HG02852 (cell line): ENCODE data around the gene FOXD1.

Experiments used
- ATAC-seq: cut with Tn5 transposase; IDR thresholded peaks from one replicate; pipeline ENCODE4 v1.9.1; 2021; ENCODE audit warnings: mild to moderate bottlenecking, moderate library complexity; ENCODE audit not compliant: unreplicated experiment

Gene FOXD1

DNA sequence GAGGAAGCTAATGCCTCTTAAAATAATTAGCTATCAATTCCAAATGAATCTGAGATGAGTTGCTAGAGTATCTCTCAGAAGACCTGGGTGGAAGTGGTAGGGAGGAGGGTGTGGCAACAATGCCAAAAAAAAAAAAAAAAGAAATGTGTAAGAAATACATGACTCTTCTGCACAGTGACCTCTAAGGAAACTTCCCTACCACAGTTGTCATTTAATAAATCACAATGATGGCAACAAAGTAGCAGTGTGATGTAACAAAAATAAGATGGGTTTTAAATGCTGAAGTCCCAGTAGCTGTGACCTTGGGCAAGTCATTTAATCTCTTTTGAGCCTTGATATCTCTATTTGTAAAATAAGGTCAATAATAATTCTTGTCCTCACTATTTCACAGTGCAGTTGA lies 7.2 kb downstream of the FOXD1 start:
- ATAC-seq: no peak

DNA sequence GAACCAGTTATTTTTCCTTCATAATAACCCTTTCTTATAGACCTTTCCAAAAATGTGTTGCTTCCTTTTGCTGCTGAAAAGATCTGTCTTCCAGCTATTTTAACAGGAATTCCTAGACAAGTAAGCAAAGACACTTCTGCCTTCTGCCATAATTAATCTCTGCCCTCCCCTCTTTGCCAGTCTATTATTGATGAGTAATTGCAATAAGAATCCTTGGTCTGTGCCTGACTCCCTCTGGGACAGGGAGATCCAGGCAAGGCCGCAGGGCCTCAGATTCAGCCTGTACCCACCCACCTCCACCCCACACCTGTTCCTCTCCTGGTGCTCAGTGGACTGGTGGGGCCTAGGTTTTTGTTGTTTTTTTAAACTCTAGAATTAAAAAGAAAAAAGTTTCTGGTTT lies 8.3 kb downstream of the FOXD1 start:
- ATAC-seq: no peak

DNA sequence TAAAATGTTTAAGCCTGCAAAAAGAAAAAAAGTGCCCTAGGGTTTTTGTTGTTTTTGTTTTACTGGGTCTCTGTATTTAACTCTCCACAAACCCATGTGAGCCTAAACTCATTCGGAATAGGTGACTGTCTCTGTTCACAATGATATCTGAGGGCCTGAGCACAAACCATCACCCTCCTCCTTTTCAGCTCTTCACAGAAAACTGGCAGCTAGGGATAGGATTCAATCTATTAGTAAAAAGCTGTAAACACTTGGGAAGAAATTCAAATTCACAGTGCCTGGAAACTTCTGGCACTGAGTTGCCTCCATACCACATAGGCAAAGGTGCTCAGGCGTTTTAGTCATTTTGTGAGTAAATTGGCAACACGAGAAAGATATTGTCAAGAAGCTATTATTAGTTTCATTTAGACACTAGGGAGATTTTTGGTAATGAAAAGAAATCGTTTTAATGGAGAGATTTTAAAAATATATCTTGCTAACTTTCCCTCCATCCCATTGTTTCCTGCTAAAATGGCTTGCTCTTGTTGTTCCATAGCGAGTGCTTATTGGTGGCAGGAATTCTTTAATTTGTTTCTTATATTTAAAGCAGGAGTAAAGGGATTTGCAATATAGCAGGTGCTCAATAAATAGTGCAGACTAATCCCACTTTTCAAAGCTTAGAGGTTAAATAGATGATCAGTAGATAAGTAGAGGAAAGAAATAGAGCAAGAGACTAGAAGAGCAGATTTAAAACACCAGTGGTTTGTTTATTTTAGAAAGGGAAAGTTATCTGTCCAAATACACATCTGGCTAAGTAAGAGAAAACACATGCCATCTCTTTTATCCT lies 9.7 kb downstream of the FOXD1 start:
- ATAC-seq: no peak

DNA sequence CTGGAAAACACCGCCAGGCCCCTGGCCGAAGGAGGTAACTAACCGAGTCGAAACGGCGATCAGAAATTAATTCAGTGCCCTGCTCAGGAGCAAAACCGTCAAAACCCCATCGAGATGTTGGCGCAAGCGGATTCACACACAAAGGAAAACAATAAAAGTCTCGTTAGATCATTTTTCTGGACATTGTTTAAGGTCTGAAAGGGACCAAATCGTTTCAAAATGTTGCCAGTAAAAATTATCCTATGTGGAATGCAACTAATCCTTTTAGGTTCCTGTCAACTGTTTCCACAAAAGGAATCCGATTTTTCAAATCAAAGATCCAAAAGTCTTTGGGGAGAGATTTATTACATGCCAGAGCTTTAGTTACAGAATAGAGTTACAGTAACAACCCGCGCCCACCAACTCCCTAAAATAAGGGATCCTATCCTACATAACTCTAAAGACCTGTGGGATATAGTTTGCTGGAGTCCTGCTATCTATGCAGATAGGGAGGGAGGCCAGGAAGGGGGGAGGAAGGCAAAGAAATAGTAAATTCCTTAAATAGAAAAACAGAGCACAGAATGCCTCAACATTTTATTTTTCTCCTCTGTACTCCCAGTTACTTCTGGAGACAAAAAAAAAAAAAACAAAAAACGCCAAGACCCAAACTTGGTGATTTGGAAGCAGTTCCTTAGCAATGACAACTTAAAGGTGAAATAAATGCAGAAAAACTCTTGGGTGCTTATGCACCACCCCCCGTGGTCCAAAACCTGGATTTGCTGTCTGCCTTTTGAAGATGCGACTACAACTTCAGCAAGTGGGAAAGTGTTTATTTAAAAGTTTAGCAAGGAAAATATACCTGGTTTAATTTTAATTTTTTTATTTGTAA lies 10.6 kb downstream of the FOXD1 start:
- ATAC-seq: no peak

DNA sequence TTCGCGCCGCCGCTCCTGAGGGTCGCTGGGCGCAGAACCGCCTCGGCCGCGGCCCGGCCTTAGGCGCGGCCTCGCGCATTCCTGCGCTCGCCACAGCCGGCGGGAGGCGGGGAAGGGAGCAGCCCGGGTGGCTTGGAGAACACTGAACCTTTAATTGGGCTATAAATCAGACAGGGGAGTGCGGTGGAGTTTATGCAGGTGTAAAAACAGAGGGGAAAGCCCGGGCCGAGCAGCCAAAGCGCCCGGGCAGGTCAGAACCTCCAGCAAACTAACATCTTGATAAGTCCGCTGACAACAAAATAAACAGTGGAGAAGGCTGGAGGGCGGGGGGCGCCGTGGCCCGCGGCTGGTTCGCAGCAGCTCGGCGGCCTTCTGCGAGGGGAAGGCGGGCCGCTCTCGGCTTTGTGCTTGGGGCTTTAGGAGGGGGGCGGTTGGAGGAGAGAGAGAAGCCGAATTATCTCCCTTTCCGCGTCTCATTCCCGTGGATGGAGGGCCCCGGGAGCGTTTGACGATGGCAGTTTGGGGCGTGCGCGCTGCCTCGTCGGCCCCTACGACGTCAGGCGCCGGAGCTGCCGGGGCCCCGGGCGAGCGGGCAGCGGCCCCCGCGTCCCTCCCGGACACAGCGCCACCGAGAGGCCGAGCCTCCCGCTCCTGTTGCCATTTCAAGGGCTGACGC lies 11.3 kb downstream of the FOXD1 start:
- no peak for ATAC-seq

DNA sequence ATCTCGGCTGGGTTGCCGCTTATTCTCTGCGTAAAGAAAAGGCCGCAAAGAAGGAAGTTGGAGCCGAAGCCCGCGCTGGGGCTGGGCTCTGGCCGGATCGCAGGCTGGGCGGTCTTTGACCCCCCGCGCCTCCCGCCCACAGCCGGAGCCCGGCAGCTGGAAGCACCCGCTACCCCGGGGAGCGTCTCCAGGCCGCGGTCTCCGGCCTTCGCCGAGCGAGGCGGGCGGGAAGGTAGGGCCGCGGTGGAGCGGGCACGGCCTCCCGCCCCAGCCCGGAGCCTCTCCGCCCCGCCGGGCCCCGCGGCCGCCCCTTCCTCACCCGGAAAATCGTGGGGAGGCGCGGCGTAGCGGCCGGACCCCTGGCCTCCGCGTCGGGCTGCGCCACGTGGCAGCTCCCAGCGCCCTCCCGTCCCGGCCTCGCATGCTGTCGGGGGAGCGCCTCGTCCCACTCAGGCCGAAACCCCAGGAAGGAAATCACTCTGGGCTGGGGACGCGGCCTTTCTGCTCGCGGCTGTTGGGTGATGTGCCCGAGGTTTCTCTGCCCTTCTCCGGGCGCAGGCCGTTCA lies 12.0 kb downstream of the FOXD1 start:
- no peak for ATAC-seq

DNA sequence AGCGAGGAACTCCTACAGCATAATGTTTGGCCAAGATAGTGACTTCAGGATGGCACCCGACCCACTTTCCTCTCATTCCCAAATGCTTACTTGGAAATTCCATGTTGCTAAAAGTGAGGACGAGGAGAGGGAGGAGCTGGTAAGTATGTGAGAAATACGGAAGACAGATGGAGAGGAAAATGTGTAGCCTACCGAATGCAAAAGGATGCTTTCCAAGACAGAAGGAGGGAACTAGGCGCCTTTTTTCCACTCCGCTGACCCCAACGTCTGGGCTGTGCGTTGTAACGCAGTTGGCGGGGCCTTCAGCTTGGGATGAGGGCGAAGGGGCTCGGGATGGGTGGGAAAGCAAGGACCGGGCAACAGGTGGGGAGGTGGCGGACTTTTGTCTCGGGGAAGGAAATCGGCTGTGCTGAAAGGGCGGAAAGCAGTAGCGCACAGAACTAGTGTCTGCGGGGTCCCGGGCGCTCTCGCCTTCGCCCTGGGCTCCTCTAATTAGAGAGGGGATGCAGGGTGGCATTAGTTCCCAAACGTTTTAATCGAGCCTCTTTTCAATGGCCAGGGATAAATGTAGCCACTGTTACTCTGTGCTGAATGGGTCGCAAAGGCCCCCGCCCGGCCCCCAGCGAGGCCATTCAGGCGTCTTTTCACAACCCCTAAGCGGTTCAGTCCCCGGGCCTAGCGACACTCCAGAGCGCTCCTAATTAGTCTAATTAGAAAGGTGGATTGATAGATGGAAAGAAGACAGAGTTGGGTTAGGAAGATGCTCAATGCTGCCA lies 12.6 kb downstream of the FOXD1 start:
- ATAC-seq: no peak

DNA sequence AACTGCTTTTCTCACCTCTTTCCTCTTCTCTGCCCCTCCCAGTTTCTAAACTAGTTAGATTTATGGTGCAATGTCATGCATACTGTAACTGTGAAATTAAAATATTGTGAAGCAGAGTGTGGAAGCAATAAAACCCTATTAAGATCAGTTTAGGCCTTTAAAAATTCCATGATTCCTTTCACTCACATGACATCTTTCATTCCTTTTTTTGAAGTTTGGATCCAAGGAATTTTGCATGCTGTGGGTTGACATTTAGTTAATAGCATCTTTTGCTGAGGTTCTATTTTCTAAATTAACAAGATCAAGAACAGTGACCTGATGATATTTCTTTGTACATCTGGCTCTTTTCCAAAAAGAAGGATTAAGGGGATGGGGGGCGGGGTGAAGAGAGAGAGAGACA lies 13.7 kb downstream of the FOXD1 start:
- ATAC-seq: no peak

DNA sequence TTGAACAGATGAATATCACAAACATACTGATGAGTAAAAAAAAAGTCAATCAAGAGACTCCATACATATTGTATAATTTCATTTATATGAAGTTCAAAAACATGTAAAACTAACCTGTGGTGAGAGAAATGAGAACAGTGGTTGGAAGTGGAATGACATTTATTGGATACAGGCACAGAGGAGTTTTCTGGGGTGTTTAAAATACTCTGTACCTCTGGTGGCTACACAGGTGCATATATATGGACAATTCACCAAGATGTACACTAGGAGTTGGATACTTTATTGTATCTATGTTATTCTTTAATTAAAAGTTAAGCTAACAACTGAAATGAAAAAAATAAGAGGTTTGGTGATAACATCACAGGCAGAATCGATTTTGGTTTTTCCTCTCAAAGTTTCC lies 14.1 kb downstream of the FOXD1 start:
- ATAC-seq: no peak

DNA sequence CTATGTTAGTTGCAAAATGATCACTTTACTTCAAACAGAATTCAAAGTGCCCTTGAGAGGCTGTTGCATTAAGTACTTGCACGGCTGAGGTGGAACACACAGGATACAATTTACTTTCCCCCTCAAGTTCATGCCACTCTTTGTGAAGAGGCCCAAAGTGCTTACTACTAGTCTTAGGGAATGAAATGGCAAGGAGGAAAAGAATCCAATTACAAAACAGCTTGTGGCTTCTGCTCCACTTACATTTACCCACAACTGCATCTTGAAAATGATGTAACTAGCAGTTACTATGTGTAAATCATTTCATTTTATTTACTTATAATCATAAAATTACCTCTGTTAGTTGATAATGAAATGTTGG lies 14.6 kb downstream of the FOXD1 start:
- no peak for ATAC-seq

DNA sequence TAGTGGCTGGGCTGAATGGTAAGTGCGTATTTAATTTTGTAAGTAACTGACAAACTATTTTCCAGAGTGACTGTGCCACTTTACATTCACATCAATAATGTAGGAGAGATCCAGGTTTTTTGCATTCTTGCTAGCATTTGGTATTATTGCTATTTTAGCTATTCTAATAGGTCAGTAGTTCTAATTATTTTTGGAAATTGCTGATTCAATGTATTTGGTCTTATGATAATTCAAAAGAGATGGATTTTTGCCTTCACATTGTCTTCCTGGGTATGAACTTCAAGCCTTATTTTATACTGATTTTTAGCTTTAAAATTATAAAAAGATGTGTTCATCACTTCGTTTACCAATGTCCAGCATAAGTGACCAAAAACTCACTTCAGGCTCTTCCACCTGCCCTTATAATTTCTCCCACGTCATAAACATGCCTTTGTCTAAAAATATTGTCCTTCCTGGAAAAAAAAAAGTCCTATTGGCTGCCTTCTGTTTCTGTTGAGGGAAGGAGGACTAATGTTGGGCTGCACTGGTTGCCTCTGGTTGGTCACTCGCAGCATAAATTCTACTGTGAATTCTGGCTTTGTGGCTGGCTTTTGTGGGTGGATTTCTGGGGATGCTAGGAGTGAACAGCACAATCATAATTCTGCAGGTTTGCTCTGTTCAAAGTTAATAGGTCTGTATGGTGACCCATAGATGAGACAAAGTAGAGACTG lies 15.2 kb downstream of the FOXD1 start:
- no peak for ATAC-seq

DNA sequence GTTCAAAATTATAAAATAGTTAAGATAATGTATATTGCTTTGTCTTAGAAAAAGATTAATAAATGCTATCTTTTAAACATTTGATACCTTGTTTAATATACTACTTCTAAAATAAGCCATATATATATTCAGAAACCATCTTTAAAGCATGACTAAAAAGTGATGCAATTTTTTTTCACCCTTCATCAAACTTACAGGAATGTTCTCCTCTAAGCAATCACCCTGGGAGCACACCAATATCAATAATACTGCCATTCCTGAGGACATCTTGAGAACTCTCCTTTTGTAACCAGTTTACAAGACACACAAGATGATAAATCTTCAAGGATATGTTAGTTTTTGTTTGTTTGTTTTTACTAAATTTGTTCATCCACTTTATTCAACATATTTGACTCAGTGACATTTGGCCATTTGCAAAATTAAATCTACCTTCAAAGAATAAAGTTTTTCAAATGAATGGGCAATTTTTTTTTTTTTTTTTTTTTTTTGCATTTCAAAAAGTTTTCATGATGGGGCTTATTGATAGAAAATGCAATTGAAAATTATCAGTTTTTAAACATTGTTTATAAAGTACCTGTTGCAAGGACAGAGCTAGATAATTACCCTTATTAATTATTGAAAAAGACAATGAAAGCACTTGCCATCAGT lies 17.2 kb downstream of the FOXD1 start:
- no peak for ATAC-seq

DNA sequence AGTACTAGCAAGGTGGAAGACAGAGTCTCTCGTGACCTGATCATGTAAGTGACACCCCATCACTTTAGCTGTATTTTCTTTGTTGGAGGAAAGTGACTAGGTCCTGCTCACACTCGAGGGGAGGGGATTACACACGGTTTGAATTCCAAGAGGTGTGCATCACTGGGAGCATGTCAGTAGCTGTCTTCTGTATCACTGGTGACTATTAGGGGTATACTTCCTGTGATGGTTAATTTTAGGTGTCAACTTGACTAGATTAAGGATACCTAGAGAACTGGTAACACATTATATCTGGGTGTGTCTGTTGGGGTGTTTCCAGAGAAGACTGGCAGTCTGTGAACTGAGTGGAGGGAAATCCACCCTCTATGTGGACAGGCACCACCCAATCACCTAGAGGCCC lies 22.5 kb downstream of the FOXD1 start:
- ATAC-seq: no peak

DNA sequence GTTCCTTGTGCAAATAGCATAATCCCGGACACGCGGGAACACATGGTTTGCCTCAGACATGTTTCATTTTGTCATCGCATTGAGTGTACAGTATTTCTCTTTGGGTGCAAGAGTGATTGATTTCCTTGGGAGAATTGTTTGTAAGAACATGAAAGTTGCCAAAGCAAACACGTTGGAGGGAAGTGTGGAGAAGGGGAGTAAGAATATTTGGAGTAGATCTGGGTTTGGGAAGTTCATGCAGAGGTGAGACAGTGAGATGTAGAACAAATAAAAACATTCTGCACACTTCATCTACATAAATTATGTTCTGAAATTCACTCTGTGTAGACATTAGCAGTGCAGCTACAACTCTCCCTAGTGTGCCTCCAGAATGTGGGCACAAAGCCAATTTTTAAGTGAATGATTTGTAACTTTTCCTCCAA lies 24.0 kb downstream of the FOXD1 start:
- ATAC-seq: no peak

DNA sequence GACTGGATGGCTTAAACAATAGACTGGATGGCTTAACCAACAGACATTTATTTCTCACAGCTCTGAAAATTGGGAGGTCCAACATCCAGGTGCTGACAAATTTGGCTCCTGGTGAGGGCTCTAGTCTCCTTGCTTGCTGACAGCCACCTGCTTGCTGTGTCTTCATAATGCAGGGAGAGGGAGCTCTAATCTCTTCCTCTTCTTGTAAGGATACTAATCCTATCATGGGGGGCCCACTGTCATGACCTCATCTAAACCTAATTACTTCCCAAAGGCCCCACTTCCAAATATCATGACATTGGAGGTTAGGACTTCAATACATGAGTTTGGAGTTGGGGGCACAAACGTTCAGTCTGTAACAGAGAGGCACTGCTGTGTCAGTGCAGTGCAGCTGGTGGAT lies 26.4 kb downstream of the FOXD1 start:
- ATAC-seq: no peak

DNA sequence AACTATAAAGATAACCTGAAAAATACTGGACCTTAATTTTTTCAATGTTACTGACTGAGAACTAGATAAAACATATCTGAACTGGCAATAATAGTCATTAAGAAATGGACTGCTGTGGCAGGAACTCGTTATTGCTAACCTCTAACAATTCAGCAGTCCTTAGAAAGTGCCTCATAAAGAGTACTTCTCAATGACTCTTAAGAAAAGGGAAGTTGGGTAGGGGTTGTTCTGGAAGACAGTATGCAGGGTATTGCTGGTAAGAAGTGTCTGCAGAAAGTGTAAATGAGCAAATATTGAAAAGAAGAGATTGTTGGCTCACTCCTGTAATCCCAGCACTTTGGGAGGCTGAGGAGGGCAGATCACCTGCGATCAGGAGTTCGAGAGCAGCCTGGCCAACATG lies 27.9 kb downstream of the FOXD1 start:
- no peak for ATAC-seq

DNA sequence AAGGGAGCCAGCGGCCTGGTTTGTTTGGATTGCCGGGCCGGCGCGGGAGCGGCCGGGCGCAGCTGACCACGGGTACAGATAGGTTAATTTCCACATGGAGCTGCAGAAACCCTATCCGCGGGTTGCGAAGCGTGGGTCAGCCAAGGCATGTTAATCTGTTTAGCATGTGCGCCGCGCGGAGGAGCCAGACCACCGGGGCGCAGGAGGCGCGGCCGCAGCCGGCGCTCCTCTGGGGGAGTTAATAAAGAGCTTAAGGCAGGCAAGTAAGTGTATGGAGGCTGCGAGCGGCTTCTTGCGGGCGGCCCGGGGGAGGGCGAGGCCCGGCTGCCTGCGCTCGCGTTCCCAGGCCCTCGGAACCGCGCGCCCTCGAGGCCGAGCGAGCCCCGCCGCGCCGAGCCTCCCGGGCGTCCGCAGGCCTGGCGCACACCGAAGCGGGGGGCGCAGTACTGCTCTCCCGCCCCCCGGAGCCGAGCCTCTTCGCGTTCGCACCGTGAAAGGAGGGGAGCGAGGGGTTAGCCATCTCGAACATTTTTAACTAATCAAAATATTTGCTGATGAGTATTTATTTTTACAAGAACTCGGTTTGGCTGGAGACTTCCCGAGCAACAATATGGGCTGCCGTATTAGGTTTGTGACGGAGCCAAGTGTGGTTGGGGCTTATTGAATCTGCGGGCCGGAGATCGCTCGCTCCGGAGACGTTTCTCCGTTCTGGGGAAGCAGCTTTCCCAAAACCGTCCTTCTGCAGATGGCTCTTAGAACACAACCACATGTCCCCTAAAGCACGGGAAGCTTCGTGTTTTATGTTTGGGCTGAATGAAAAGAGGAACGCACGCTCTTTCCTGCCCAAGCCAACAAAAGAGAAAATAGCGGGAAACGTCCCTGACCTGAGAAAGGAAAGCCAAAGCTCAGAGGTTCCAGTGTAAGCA lies 28.8 kb downstream of the FOXD1 start:
- ATAC-seq: no peak

DNA sequence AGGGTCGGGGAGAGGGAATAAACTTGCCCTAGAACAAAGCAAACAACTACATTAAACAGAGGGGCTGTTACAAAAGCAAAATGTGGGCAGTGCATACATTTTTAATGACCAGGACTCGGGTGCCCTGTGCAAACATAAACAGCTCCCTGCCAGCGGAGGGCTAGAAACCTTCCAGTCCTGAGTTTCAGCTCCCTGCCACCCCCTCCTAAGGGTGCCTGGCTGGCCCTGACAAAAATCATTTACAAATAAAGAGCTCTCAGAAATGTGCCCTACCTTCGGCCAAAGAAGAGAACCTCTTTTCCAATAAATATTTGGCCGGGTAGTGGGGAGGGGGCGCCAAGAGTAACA lies 29.5 kb downstream of the FOXD1 start:
- ATAC-seq: no peak
